Erythroblast (primary cell): ENCODE data around the gene SMOC2.

Experiments used
- GATA1 ChIP-seq: IDR thresholded peaks from 2 replicates; pipeline ENCODE4 v1.6.1; 2011; ENCODE audit warnings: low read depth, mild to moderate bottlenecking, control low read depth, low read length, moderate library complexity
- POLR2A ChIP-seq: IDR thresholded peaks from 2 replicates; pipeline ENCODE4 v1.6.1; 2011; ENCODE audit warnings: mild to moderate bottlenecking, low read length

DNA sequence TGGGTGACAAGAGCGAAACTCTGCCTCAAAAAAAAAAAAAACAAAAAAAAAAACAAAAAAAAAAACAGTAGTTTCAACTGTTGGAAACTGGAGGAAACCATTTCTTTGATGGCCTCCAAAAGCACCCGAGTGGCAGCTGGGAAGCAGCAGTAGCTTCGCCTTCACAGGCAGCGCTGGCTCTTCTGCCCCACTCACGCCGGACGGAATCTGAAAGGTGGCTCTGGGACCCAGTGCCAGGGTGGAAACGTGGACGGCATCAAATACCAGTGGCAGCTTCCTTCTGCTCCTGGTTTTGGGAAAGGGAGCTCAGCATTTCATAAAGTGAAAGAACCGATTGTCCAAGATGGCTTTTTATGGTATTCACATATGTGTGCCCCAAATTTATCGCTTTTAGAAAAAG is 159.4 kb downstream of the SMOC2 start:
- TF ChIP-seq POLR2A = no peak
- TF ChIP-seq GATA1 = no peak
